ENCODE results near the gene SCAF4. TPM values are rescaled to one million over a fixed set of nuclear protein-coding genes. Genes with fewer than 3 reads are reported as not detected.
"Not testable (repeated sequence)": the region's sequence is repeated elsewhere in the genome, so short reads cannot be mapped to it uniquely, and the experiment has no call there.

Gene SCAF4
- polyA plus RNA-seq, 1 of the 3 experiments (the other 2 are of a cell fraction), result 8.5 TPM

DNA sequence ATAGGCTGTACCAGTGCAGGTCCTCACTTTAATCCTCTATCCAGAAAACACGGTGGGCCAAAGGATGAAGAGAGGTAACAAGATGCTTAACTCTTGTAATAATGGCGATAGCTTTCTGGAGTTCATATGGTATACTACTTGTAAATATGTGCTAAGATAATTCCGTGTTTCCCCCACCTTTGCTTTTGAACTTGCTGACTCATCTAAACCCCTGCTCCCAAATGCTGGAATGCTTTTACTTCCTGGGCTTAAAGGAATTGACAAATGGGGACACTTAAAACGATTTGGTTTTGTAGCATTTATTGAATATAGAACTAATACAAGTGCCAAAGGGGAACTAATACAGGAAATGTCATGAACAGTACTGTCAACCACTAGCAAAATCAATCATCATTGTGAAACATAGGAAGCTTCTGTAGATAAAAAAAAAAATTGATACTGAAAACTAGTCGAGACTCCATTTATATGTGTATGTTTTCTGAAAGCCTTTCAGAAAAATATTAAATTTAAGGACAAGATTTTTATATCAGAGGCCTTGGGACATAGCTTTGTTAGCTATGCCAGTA is 65.4 kb downstream of the SCAF4 start (continued):
- TF ChIP-seq, protein P1, sequence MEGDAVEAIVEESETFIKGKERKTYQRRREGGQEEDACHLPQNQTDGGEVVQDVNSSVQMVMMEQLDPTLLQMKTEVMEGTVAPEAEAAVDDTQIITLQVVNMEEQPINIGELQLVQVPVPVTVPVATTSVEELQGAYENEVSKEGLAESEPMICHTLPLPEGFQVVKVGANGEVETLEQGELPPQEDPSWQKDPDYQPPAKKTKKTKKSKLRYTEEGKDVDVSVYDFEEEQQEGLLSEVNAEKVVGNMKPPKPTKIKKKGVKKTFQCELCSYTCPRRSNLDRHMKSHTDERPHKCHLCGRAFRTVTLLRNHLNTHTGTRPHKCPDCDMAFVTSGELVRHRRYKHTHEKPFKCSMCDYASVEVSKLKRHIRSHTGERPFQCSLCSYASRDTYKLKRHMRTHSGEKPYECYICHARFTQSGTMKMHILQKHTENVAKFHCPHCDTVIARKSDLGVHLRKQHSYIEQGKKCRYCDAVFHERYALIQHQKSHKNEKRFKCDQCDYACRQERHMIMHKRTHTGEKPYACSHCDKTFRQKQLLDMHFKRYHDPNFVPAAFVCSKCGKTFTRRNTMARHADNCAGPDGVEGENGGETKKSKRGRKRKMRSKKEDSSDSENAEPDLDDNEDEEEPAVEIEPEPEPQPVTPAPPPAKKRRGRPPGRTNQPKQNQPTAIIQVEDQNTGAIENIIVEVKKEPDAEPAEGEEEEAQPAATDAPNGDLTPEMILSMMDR (IDR thresholded peaks at IDR 0.05), result no peak
- no peak for TF ChIP-seq FOXJ3 (CRISPR knock-in tag; IDR thresholded peaks at IDR 0.05)
- no peak for TF ChIP-seq EZH2phosphoT487 (IDR thresholded peaks at IDR 0.05; ENCODE audit: borderline replicate concordance, low read depth)
- TF ChIP-seq SIN3A (IDR thresholded peaks at IDR 0.05; ENCODE audit: borderline replicate concordance, low read depth, low read length), result no peak
- no peak for TF ChIP-seq MEF2A (IDR thresholded peaks at IDR 0.05; ENCODE audit: borderline replicate concordance, low read depth)

DNA sequence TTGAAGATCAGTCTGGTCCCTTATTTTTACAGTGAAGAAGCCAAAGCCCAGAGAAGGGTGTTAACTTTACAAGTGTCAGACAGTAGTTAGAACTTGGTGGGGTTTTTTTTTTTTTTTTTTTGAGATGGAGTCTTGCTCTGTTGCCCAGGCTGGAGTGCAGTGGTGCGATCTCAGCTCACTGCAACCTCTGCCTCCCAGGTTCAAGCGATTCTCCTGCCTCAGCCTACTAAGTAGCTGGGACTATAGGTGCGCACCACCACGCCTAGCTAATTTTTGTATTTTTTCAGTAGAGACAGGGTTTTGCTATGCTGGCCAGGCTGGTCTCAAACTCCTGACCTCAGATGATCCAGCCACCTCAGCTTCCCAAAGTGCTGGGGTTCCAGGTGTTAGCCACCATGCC is 66.0 kb downstream of the SCAF4 start:
- H3K4me3 ChIP-seq (ENCODE audit: low read depth in 2 of 2, low read length in 1 of 2); POLR2A ChIA-PET; H2AFZ ChIP-seq (ENCODE audit: low read depth); H3K4me2 ChIP-seq; DNase-seq; H3K9me3 ChIP-seq; H3K4me1 ChIP-seq (ENCODE audit: control insufficient read depth in 1 of 2, insufficient read depth in 2 of 2, low read depth in 1 of 2, low read length in 1 of 2); H3K27ac ChIP-seq (ENCODE audit: low read depth in 2 of 2, low read length in 1 of 2); H3K9ac ChIP-seq; CTCF ChIA-PET; H3K27me3 ChIP-seq (ENCODE audit: insufficient read depth); H3K9me2 ChIP-seq: not testable (repeated sequence)
- WGBS (ENCODE audit: low lambda C conversion rate), result 92% methylated on average over 4 of the region's 4 CpGs
- Histone ChIP-seq H3K36me3 (replicated peaks in 1 of 2; ENCODE audit: control insufficient read depth in 1 of 2, insufficient read depth in 2 of 2, low read length in 1 of 2) (peaks cover 58 to 62% of the 10 kb centered on the region in 2 experiments), H4K20me1 (ENCODE audit: insufficient read depth) (peaks cover 57% of the 10 kb centered on the region), H3K79me2 (ENCODE audit: insufficient read depth) (peaks cover 66% of the 10 kb centered on the region), H3F3A (replicated peaks; ENCODE audit: insufficient read depth) (peaks cover 19% of the 10 kb centered on the region)
- 0 out of 2 replicates have a peak, but pooled peaks have one; percentile 6 for TF ChIP-seq POLR2AphosphoS5 (IDR thresholded peaks at IDR 0.05; ENCODE audit: low read depth, low read length)

DNA sequence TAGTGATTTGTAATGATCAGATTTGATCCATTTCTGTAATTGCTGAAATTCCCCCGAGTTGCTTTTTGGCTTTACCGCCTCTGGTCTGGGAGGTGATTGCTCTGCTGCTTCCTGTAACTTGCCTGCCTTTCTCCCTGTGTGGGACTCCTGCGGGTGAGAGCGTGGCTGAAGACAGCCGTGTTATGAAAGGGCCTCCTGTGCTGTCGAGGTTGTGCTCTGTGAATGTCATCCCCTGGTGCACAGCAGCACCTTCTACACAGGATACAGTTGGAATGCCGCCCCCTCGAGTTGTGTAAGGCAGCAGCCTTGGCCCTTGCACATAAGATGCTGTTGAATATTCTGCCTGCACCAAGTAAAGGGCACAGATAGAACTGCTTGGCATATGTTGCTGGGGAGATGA is 66.5 kb downstream of the SCAF4 start:
- ChIA-PET POLR2A (no interaction called here), CTCF (no interaction called here)
- TF ChIP-seq, protein P2, sequence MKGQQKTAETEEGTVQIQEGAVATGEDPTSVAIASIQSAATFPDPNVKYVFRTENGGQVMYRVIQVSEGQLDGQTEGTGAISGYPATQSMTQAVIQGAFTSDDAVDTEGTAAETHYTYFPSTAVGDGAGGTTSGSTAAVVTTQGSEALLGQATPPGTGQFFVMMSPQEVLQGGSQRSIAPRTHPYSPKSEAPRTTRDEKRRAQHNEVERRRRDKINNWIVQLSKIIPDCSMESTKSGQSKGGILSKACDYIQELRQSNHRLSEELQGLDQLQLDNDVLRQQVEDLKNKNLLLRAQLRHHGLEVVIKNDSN (IDR thresholded peaks at IDR 0.05; ENCODE audit: borderline replicate concordance, low read depth), result no peak
- no peak for TF ChIP-seq EP300 (IDR thresholded peaks at IDR 0.05; ENCODE audit: borderline replicate concordance in 1 of 2, low read depth in 1 of 2, low read length in 1 of 2)
- no peak for TF ChIP-seq RFX5 (IDR thresholded peaks at IDR 0.05; ENCODE audit: low read length)
- 0 out of 2 replicates have a peak, but pooled peaks have one; percentile 12 for TF ChIP-seq POLR2AphosphoS5 (IDR thresholded peaks at IDR 0.05; ENCODE audit: low read depth, low read length)
- no peaks in the 10 kb centered on the region for H3K9me3 ChIP-seq
- 89% methylated on average over 8 of the region's 8 CpGs for WGBS (ENCODE audit: low lambda C conversion rate)
- no peak overlapping the region for H2AFZ ChIP-seq (ENCODE audit: low read depth)
- no peaks in the 10 kb centered on the region for H3K9me2 ChIP-seq
- DNase-seq, result no peak
- H3K27me3 ChIP-seq (ENCODE audit: insufficient read depth), result no peaks in the 10 kb centered on the region
- H3K79me2 ChIP-seq (ENCODE audit: insufficient read depth), result peaks cover 71% of the 10 kb centered on the region
- H3K9ac ChIP-seq, result no peak overlapping the region
- H3K4me2 ChIP-seq, result no peak overlapping the region
- peaks cover 16% of the 10 kb centered on the region for H3F3A ChIP-seq (replicated peaks; ENCODE audit: insufficient read depth)
- no peak overlapping the region for H3K4me3 ChIP-seq (ENCODE audit: low read depth in 2 of 2, low read length in 1 of 2)
- no peak overlapping the region for H3K27ac ChIP-seq (ENCODE audit: low read depth in 2 of 2, low read length in 1 of 2)
- peaks cover 5 to 9% of the 10 kb centered on the region in 2 experiments; a peak in 3 of 4 replicates for H3K4me1 ChIP-seq (ENCODE audit: control insufficient read depth in 1 of 2, insufficient read depth in 2 of 2, low read depth in 1 of 2, low read length in 1 of 2)
- peaks cover 53 to 57% of the 10 kb centered on the region in 2 experiments for H3K36me3 ChIP-seq (replicated peaks in 1 of 2; ENCODE audit: control insufficient read depth in 1 of 2, insufficient read depth in 2 of 2, low read length in 1 of 2)
- peaks cover 61% of the 10 kb centered on the region for H4K20me1 ChIP-seq (ENCODE audit: insufficient read depth)

Measured in SK-N-SH (cell line).